HepG2 (cell line): ENCODE measurements around the gene NSUN3. TPM values are rescaled to one million over a fixed set of nuclear protein-coding genes. Genes with fewer than 3 reads are reported as not detected.

Source experiments
- AGO1 ChIP-seq: fragments of 200-400 bp; formaldehyde crosslinking; IDR thresholded peaks from 2 replicates; pipeline ENCODE4 v1.6.1; 2017; ENCODE audit warnings: mild to moderate bottlenecking, low read depth, low read length, moderate library complexity; ENCODE audit not compliant: poor library complexity, severe bottlenecking
- ETV5 ChIP-seq: IDR thresholded peaks from 2 replicates; pipeline ENCODE4 v1.6.1; 2018; ENCODE audit warnings: missing biosample characterization, missing genetic modification reagents, inconsistent platforms, borderline replicate concordance
- GTF2F1 ChIP-seq: fragments of 150-350 bp; IDR thresholded peaks from 2 replicates; pipeline ENCODE4 v1.6.1; 2014; ENCODE audit warnings: low read length
- NFIB ChIP-seq: sonication (generic); formaldehyde crosslinking; IDR thresholded peaks from 2 replicates; pipeline ENCODE4 v1.9.0; 2021; ENCODE audit warnings: missing genetic modification reagents, mild to moderate bottlenecking, borderline replicate concordance
- SMARCE1 ChIP-seq: fragments of 450-650 bp; IDR thresholded peaks from 2 replicates; pipeline ENCODE4 v1.6.1; 2017; ENCODE audit warnings: borderline replicate concordance
- SOX5 ChIP-seq: IDR thresholded peaks from 2 replicates; pipeline ENCODE4 v1.6.1; 2016; ENCODE audit warnings: borderline replicate concordance
- SOX6 ChIP-seq, 2 experiments: fragments of 450-650 bp in 1 of 2; sonication (generic) in 1 of 2; formaldehyde crosslinking in 1 of 2; IDR thresholded peaks; 2 replicates each; pipeline versions ENCODE4 v1.4.0 to v1.6.1; 2017 to 2020; ENCODE audit warnings: antibody characterized with exemption in 1 of 2, mild to moderate bottlenecking in 1 of 2, missing genetic modification reagents in 1 of 2
- THAP11 ChIP-seq: IDR thresholded peaks from 2 replicates; pipeline ENCODE4 v1.6.1; 2016; ENCODE audit warnings: missing biosample characterization, missing genetic modification reagents
- ZHX1 ChIP-seq: sonication (generic); formaldehyde crosslinking; IDR thresholded peaks from 2 replicates; pipeline ENCODE4 v1.8.1; 2022; ENCODE audit warnings: low read depth, mild to moderate bottlenecking, missing genetic modification reagents
- ZNF180 ChIP-seq: sonication (generic); formaldehyde crosslinking; IDR thresholded peaks from 2 replicates; pipeline ENCODE4 v1.4.0; 2020; ENCODE audit warnings: low read depth, missing genetic modification reagents, borderline replicate concordance
- ZNF20 ChIP-seq: sonication (generic); formaldehyde crosslinking; IDR thresholded peaks from 2 replicates; pipeline ENCODE4 v1.4.0; 2020; ENCODE audit warnings: mild to moderate bottlenecking, moderate library complexity, missing genetic modification reagents
- ZNF337 ChIP-seq: sonication (generic); formaldehyde crosslinking; IDR thresholded peaks from 2 replicates; pipeline ENCODE4 v1.5.1; 2020; ENCODE audit warnings: missing genetic modification reagents, low read depth, mild to moderate bottlenecking, borderline replicate concordance
- ZNF414 ChIP-seq: sonication (generic); formaldehyde crosslinking; IDR thresholded peaks from 2 replicates; pipeline ENCODE4 v1.5.0; 2020; ENCODE audit warnings: missing genetic modification reagents
- ZNF547 ChIP-seq: sonication (generic); formaldehyde crosslinking; IDR thresholded peaks from 2 replicates; pipeline ENCODE4 v1.5.1; 2020; ENCODE audit warnings: mild to moderate bottlenecking, missing genetic modification reagents
- ZNF598 ChIP-seq: sonication (generic); formaldehyde crosslinking; IDR thresholded peaks from 2 replicates; pipeline ENCODE4 v1.5.1; 2020; ENCODE audit warnings: mild to moderate bottlenecking, missing genetic modification reagents, borderline replicate concordance
- ZNF703 ChIP-seq: sonication (generic); formaldehyde crosslinking; IDR thresholded peaks from 2 replicates; pipeline ENCODE4 v1.5.1; 2020; ENCODE audit warnings: missing genetic modification reagents, mild to moderate bottlenecking, moderate library complexity, borderline replicate concordance
- ZNF704 ChIP-seq: sonication (generic); formaldehyde crosslinking; IDR thresholded peaks from 2 replicates; pipeline ENCODE4 v1.8.1; 2023; ENCODE audit warnings: mild to moderate bottlenecking, inconsistent platforms, moderate library complexity, missing genetic modification reagents, borderline replicate concordance
- ZNF790 ChIP-seq: sonication (generic); formaldehyde crosslinking; IDR thresholded peaks from 2 replicates; pipeline ENCODE4 v1.8.0; 2022; ENCODE audit warnings: missing genetic modification reagents, mild to moderate bottlenecking, borderline replicate concordance
- ZNF883 ChIP-seq: sonication (generic); formaldehyde crosslinking; IDR thresholded peaks from 2 replicates; pipeline ENCODE4 v1.5.1; 2020; ENCODE audit warnings: mild to moderate bottlenecking, missing genetic modification reagents; ENCODE audit errors: not compliant biosample characterization
- polyA plus RNA-seq, 8 experiments: library from polyadenylated mRNA; depleted of rRNA in 3 of 8; stranded (reverse) in 7 of 8; unstranded in 1 of 8; fragments of >200 nt; fragmentation: Illumina TruSeq in 4 of 8; extraction: Trizol in 4 of 8; gene quantifications; 2 replicates each; pipeline versions ENCODE4 v1.2.1 to v1.2.3, GENCODE V29; 2011 to 2016; ENCODE audit warnings: low read depth in 4 of 8, missing spikeins in 1 of 8, mixed read lengths in 1 of 8; ENCODE audit not compliant: insufficient read depth in 1 of 8
- total RNA-seq, 5 experiments: library from RNA; depleted of rRNA; stranded (reverse); fragments of >200 nt; fragmentation: Illumina TruSeq; extraction: Trizol; gene quantifications; 2 replicates each; pipeline ENCODE4 v1.2.3, GENCODE V29; 2016; ENCODE audit warnings: low read depth in 1 of 5
- TF ChIP-seq, protein P1 (sequence below): sonication (generic); formaldehyde crosslinking; IDR thresholded peaks from 2 replicates; pipeline ENCODE4 v1.5.1; 2020; ENCODE audit warnings: mild to moderate bottlenecking, missing genetic modification reagents

Gene NSUN3
- total and polyA plus RNA-seq, 2 of the 13 experiments (the other 11 are each of a cell fraction or from before 2014, with no cell fraction given), result 3.2 to 10.6 TPM

DNA sequence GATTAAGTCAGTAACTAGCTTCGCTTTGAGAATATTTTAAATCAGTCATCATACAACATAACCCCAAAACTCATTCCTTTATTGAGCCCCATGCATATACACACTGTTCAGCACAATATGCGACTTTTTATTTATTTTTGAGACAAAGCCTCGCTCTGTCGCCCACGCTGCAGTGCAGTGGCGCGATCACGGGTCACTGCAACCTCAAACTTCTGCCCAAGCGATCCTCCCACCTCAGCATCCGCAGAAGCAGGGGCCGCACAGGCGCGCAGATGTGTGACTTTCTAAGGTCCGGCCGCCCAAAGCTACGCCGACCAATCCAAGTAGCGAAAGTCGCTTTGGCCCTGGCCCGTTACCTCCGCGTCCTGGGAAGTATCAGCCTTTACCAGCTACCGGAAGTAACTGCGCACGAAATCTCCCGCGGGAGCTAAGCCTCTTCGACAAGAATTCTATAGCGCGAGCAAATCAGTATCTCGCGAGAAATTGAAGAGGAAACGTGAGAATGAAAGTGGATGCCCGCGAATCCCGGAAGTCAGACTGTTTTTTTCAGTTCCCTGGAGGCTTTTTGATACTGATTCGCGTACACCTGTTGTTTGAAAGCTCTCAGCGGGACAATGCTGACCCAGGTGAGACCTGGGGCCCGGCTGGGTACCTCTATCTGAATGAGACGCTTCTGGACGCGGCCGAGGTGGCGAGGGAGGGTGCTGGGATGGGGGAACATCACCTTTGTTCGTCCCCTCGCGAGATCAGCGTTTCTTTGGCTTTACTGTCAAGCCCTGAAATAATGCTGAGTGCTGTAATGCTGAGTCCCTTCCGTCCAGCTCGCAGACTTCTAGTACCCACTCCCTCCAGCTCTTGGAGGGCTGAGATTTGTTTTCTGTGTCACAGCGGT, at the start of gene NSUN3, which contains the start of gene DHFR2 (continued):
- no peak for TF ChIP-seq ZNF337 (CRISPR knock-in tag)
- 0 out of 2 replicates have a peak, but pooled peaks have one; percentile 70 for TF ChIP-seq ZHX1 (CRISPR knock-in tag)
- no peak for TF ChIP-seq SMARCE1
- TF ChIP-seq AGO1, result no peak
- no peak for TF ChIP-seq ZNF20 (CRISPR knock-in tag)
- TF ChIP-seq, protein P1, sequence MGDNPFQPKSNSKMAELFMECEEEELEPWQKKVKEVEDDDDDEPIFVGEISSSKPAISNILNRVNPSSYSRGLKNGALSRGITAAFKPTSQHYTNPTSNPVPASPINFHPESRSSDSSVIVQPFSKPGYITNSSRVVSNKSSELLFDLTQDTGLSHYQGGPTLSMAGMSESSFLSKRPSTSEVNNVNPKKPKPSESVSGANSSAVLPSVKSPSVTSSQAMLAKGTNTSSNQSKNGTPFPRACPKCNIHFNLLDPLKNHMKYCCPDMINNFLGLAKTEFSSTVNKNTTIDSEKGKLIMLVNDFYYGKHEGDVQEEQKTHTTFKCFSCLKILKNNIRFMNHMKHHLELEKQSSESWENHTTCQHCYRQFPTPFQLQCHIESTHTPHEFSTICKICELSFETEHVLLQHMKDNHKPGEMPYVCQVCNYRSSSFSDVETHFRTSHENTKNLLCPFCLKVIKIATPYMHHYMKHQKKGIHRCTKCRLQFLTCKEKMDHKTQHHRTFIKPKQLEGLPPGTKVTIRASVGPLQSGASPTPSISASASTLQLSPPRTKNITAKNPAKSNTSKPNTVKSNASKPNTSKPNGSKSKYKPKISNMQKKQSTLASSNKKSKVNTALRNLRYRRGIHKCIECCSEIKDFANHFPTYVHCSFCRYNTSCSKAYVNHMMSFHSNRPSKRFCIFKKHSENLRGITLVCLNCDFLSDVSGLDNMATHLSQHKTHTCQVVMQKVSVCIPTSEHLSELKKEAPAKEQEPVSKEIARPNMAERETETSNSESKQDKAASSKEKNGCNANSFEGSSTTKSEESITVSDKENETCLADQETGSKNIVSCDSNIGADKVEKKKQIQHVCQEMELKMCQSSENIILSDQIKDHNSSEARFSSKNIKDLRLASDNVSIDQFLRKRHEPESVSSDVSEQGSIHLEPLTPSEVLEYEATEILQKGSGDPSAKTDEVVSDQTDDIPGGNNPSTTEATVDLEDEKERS (CRISPR knock-in tag), result 0 out of 2 replicates have a peak, but pooled peaks have one; percentile 18
- no peak for TF ChIP-seq NFIB (CRISPR knock-in tag)
- peak; percentile 89; the same call in 1 of the 2 replicates for TF ChIP-seq ETV5 (CRISPR knock-in tag)
- TF ChIP-seq ZNF414 (CRISPR knock-in tag), result no peak
- TF ChIP-seq ZNF704 (CRISPR knock-in tag), result no peak
- no peak for TF ChIP-seq ZNF883 (CRISPR knock-in tag)
- no peak; the same call in 1 of the 2 replicates for TF ChIP-seq ZNF790 (CRISPR knock-in tag)
- TF ChIP-seq ZNF703, result no peak
- no peak for TF ChIP-seq ZNF547 (CRISPR knock-in tag)
- TF ChIP-seq THAP11 (CRISPR knock-in tag), result peak; percentile 90
- no peak for TF ChIP-seq GTF2F1
- TF ChIP-seq SOX5 (CRISPR knock-in tag), result no peak; the same call in 1 of the 2 replicates
- TF ChIP-seq SOX6 (IDR thresholded peaks at IDR 0.05), result no peak
- peak; percentile 59; the same call in 1 of the 2 replicates for TF ChIP-seq SOX6 (CRISPR knock-in tag; IDR thresholded peaks at IDR 0.05)
- TF ChIP-seq ZNF598, result peak; percentile 52; the same call in 1 of the 2 replicates
- no peak for TF ChIP-seq ZNF180 (CRISPR knock-in tag)
